Fibroblast of skin of scalp (primary cell): Measurements from ENCODE around the gene ASPSCR1.
"Not testable (repeated sequence)": the region's sequence is repeated elsewhere in the genome, so short reads cannot be mapped to it uniquely, and the experiment has no call there.

Experiments
- DNase-seq: peaks from one replicate; pipeline ENCODE4 v3.0.0-alpha.2; 2013

ASPSCR1 gene

GRCh38 chr17:81960130-81960958 is 17.1 kb upstream of the ASPSCR1 start:
- no peak for DNase-seq

GRCh38 chr17:81961087-81961511 is 16.3 kb upstream of the ASPSCR1 start, which contains the start of gene NOTUM:
Gene NOTUM, minus strand, starts transcription at chr17:81961187. Its CDS starts 278 bp downstream, at chr17:81960909.
- peak; percentile 51 for DNase-seq

DNA sequence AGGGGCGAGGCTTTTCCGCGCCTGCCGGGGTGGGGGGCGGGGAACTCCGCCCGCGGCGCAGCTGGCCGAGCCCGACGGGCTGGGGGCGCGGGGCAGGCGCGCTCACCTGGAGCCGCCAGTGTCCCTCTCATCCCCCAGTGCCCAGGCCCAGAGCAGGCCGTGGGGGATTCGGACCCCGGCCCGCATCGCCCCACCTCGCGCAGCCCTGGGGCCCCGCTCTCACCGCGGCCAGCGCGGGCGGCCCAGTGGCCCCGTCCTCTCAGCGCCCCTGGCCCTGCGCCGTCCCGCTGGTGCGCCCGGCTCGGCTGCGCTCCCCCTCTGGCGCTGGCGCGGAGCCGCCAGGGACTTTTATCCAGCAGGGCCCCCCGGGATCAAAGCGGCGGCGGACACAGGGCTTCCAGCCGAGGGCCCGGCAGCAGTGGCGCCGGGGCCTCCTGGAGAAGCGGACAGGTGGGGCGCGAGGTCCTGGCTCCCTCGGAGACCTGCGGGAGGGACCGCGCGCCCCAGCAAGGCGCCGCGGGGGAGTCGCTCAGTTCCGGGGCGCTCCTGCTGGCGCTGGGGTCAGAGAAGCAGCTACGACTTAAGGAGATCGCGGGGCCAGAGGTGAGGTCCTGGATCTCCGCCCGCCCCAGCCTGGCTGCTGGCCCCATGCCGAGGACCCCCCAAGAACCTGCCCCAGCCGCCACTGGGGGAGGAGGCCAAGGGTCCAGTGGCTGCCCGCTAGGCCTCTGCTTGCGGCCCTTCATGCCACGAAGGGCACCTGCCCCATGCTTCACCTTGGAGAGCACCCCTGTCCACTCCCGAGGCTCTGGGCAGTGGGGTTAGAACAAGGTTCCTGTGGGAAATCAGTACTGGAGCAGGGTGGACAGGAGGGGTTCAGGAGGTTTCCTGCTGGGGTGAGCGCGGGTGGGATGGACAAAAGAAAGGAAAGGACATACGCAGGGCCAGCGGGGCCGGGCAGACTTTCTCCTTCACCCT is 15.6 kb upstream of the ASPSCR1 start:
- DNase-seq: no peak

DNA sequence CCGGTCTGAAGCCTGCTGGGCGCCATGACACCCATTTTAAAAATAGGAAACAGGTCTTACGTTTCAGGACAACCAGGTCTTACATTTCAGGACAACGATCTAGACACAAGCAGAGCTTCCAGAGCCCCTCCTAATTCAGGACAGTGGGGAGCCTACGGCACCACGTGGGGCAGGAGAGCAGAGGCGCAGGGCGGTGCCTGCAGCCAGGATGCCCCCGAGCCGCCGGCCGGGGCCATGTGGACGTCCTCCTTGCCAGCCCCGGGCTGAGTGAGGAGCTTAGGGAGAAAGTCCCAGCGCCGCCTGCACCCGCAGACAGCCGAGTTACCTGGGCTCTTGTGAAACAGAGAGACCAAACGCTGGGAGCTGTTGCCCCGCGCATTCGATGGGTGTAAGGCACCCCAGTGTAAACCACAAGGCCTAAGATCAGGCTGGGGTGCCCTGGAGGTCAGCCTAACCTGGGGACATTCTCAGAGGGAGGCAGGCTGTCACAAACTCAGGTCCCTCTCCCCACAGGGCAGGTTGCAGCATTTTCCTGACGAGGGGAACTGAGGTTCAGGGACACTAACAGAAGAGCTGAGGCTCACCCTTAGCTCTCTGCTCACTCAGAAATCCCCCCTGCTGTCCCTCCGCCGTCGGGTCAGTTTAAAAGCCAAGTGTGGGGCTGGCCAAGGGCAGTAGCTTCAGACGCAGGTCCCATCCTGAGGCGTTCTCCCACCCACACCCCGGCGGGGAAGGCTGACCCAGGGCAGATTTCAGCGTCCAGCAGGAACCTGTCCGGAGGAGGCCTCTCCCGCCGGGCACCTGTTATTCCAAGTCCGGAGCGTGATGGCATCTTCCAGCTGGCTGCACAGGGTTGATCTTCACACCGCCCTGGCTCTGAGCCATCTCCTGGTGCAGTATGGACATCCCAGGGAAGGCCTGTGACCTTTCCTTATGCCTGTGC is 14.7 kb upstream of the ASPSCR1 start:
- DNase-seq: no peak

DNA sequence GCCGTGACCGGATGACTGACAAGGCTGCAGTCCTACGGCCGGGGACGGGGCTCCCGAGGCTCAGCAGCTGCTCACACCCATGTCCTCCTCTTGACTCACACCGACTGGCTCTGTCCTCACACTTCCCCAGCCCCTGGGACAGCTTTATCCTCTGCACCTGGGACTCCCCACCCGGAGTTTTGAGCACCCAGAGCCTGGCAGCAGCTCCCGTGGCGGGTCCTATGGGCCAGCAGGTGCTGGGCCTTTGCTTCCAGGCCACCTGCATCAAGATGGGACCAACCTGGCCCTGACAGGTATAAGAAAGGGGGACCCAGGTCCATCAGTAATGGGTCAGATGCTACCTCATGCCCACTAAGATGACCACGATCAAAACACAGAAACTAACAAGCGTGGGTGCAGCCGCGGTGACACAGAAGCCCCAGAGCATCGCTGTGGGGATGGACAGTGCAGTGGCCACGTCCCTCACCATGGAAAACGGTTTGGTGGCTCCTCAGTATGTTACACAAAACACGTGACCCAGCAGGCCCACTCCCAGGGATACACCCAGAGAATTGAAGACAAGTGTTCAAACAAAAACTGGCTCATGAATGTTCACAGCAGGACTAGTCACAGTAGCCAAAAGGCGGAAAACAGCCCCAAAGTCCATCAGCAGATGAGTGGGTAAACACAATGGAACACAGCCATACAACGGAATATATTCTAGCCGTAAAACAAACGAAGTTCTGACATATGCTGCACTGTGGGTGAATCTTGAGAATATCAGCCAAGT is 13.2 kb upstream of the ASPSCR1 start:
- no peak for DNase-seq

DNA sequence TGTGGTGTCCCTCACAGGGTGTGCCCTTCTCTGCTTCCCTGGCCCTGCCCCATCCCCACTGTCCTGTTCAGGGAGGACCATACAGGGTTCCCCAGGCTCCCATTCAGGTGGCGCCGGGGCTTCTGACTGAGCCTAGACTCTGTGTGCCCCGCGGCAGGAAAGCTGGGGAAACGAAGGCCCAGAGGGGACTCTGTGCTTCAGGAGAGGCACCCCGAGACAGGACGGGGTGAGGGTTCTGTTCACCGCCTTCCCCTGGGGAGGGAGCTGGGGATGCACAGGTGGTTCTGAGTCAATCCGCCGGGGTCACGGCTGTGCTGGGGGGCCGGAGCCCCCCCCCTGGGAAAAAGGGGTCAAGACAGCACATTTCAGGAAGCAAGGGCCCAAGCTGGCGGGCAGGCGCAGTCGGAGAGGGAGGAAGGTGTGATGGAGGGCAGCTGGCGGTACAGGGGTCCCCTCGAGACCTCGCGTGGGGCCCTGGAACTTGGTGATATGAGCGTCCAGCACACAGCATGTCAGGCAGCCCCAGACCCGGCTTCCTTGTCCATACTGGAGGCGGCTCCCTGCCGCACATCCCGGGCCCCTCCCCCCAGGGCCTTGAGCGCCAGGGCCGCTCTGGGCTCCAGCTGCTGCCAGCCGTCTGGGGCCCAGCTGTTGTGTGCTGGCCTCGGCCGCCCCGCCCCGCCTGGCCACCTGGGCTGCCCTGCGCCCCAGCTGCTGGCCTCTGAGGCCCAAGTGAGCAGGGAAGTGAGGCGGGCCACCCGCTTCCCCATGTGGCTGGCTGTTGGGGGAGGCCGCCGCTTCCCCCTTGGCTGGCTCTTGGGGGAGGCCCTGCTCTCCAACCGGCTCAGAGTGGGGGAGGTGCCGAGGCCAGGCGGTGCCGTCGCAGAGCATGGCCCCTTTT is 10.8 kb upstream of the ASPSCR1 start:
- DNase-seq: peak; percentile 11

GRCh38 chr17:81967244-81967532 is 10.2 kb upstream of the ASPSCR1 start:
- DNase-seq: no peak

DNA sequence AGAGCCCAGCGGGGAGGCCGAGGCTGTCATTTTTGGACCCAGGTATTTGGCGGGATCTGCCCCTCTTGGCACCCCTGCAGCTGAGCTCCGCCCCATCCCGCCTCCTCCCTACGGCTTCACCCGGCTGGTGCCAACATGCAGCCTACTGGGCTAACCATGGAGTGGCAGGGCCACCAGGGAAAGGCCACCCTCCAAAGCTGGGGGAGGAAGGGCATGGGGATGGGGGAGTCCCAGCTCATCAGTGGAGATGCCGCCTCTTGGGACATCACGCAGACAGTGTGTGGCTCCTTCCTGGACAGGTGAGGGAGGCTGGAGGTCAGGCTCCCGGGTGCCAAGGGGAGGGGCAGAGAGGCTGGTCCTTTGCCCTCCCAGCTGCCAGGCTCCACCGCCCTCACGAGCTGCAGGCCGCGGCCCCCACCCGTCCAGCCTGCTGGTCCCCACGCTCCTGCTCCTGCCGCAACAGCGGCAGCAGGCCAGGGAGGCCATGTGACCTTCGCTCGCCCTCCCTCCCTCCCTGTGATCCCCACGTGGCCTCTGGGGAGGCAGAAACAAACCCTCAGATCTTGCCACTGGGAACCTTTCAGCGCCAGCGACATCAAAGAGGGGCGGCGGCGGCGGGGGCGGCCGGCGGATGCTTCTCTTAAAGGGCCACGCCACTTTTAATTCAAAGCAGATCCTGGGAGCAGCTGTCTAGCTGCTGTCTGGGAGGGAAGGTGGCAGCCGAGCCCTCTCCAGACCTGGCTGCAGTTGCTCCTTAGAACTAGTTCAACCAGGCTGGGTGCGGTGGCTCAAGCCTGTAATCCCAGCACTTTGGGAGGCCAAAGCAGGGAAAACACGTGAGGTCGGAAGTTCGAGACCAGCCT is 9.7 kb upstream of the ASPSCR1 start:
- DNase-seq: peak; percentile 61

DNA sequence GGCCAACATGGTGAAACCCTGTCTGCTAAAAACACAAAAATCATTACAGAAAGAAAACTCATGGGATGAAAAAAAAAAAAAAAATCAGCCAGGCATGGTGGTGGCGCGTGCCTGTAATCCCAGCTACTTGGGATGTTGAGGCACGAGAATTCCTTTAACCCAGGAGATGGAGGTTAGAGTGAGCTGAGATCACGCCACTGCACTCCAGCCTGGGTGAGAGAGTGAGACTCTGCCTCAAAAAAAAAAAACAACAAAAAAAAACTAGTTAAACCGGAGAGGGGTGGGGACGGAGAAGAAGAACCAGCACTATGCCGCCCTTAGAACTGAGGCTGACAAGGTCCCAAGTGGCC is 9.1 kb upstream of the ASPSCR1 start:
- DNase-seq: no peak

GRCh38 chr17:81968850-81969812 is 8.3 kb upstream of the ASPSCR1 start:
- no peak for DNase-seq

DNA sequence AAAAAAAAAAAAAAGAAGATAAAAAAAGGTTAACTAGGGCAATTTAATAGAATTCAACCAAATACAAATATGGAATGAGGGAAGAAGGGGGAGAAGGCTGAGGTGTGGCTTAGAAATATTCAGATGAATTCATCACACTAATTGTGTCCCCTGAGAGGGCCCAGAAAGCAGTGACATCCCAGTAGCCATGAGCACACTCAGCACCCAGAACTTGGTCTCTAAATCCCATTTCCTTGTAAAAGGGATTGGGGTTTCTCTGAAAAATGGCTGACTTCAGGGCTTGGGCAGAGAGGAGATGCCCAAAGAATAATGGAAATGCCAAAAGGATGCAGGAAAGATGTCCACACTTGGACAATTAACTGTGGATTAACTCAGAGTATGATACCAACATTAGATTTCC is 4.0 kb upstream of the ASPSCR1 start:
- DNase-seq: no peak

- DNase-seq: no peak
These were observed 858 bp upstream of the ASPSCR1 start for GRCh38 chr17:81976332-81977210.

- DNase-seq: no peak
These were observed 1.3 kb downstream of the ASPSCR1 start for GRCh38 chr17:81978524-81979298.

GRCh38 chr17:81980122-81980521 is 2.7 kb downstream of the ASPSCR1 start:
- DNase-seq: no peak

- DNase-seq: no peak
These were observed 3.4 kb downstream of the ASPSCR1 start for GRCh38 chr17:81980707-81981343.

DNA sequence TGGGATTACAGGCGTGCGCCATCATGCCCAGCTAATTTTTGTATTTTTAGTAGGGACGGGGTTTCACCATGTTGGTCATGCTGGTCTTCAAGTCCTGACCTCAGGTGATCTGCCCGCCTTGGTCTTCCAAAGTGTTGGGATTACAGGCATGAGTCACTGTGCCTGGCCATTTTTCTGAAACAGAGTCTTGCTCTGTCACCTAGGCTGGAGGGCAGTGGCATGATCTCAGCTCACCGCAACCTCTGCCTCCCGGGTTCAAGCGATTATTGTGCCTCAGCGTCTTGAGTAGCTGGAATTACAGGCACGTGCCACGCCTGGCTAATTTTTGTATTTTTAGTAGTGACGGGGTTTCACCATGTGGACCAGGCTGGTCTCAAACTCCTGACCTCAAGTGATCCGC is 4.1 kb downstream of the ASPSCR1 start:
- DNase-seq: not testable (repeated sequence)
